WERI-Rb-1 (cell line): ENCODE measurements around the gene ABCC11.

Source experiments
- DNase-seq: peaks from one replicate; pipeline ENCODE4 v3.0.0-alpha.2; 2020
- H3K27ac ChIP-seq: fragments of 250-450 bp; sonication (Bioruptor Pico); 2 replicates; pipeline ENCODE4 v1.5.1; 2020; ENCODE audit warnings: mild to moderate bottlenecking, moderate library complexity
- H3K27me3 ChIP-seq: fragments of 250-450 bp; sonication (Bioruptor Pico); 2 replicates; pipeline ENCODE4 v1.5.1; 2021; ENCODE audit warnings: mild to moderate bottlenecking, low read depth, moderate library complexity; ENCODE audit not compliant: insufficient read depth, severe bottlenecking
- H3K36me3 ChIP-seq: fragments of 250-450 bp; sonication (Bioruptor Pico); 2 replicates; pipeline ENCODE4 v1.5.1; 2020; ENCODE audit warnings: mild to moderate bottlenecking, moderate library complexity
- H3K4me3 ChIP-seq: 2 replicates; pipeline ENCODE4 v1.5.1; 2011; ENCODE audit warnings: low read depth, mild to moderate bottlenecking, control low read depth, low read length
- H3K9me3 ChIP-seq: fragments of 250-450 bp; sonication (Bioruptor Pico); 2 replicates; pipeline ENCODE4 v1.5.1; 2021; ENCODE audit warnings: mild to moderate bottlenecking, moderate library complexity; ENCODE audit not compliant: severe bottlenecking
- CTCF ChIP-seq: IDR thresholded peaks from 2 replicates; pipeline ENCODE4 v1.5.1; 2011; ENCODE audit warnings: low read depth, mild to moderate bottlenecking, control low read depth, inconsistent platforms, low read length

Gene ABCC11

GRCh38 chr16:48133455-48134211 lies 113.7 kb downstream of the ABCC11 start:
- no peak for DNase-seq
- no peak for TF ChIP-seq CTCF
- H3K4me3 ChIP-seq, result no peak overlapping the region
- no peaks in the 10 kb centered on the region for H3K9me3 ChIP-seq
- no peak overlapping the region for H3K27ac ChIP-seq
- no peaks in the 10 kb centered on the region for H3K36me3 ChIP-seq
- no peaks in the 10 kb centered on the region for H3K27me3 ChIP-seq

GRCh38 chr16:48132696-48133095 lies 114.6 kb downstream of the ABCC11 start:
- Histone ChIP-seq H3K27ac (no peak overlapping the region), H3K9me3 (no peaks in the 10 kb centered on the region), H3K27me3 (no peaks in the 10 kb centered on the region), H3K36me3 (no peaks in the 10 kb centered on the region), H3K4me3 (no peak overlapping the region)
- no peak for TF ChIP-seq CTCF
- no peak for DNase-seq

GRCh38 chr16:48131201-48131935 lies 116.0 kb downstream of the ABCC11 start:
- no peak overlapping the region for H3K27ac ChIP-seq
- no peak for DNase-seq
- no peak overlapping the region for H3K4me3 ChIP-seq
- no peaks in the 10 kb centered on the region for H3K9me3 ChIP-seq
- no peaks in the 10 kb centered on the region for H3K27me3 ChIP-seq
- no peaks in the 10 kb centered on the region for H3K36me3 ChIP-seq
- TF ChIP-seq CTCF, result no peak

GRCh38 chr16:48129926-48130325 lies 117.4 kb downstream of the ABCC11 start:
- H3K27me3 ChIP-seq, result no peaks in the 10 kb centered on the region
- no peaks in the 10 kb centered on the region for H3K9me3 ChIP-seq
- no peak for TF ChIP-seq CTCF
- H3K36me3 ChIP-seq, result no peaks in the 10 kb centered on the region
- DNase-seq, result no peak
- H3K27ac ChIP-seq, result no peak overlapping the region
- H3K4me3 ChIP-seq, result no peak overlapping the region

- no peak for DNase-seq
- no peak for TF ChIP-seq CTCF
- H3K9me3 ChIP-seq, result no peaks in the 10 kb centered on the region
- no peaks in the 10 kb centered on the region for H3K27me3 ChIP-seq
- H3K36me3 ChIP-seq, result no peaks in the 10 kb centered on the region
- no peak overlapping the region for H3K27ac ChIP-seq
- H3K4me3 ChIP-seq, result no peak overlapping the region
These were observed 118.6 kb downstream of the ABCC11 start for GRCh38 chr16:48128769-48129168.
